ENCODE results near the gene MEIOB.

Gene MEIOB

GRCh38 chr16:1785846-1786170 lies 86.2 kb downstream of the MEIOB start:
- ChIA-PET CTCF (no interaction called here), POLR2A (no interaction called here)
- Histone ChIP-seq H3K36me3 (ENCODE audit: control insufficient read depth in 2 of 2, insufficient read depth in 1 of 2, low read length in 2 of 2) (peaks cover 12 to 58% of the 10 kb centered on the region in 2 experiments; a peak in 2 of 3 replicates), H3K27ac (ENCODE audit: extremely low read depth, low read depth, low read length) (no peak overlapping the region), H3K4me3 (ENCODE audit: low read depth, low read length) (no peak overlapping the region), H3K4me1 (ENCODE audit: control insufficient read depth, insufficient read depth, low read length) (peaks cover 6% of the 10 kb centered on the region), H3K9me3 (ENCODE audit: control insufficient read depth, insufficient read depth, low read depth, low read length) (no peaks in the 10 kb centered on the region)
- TF ChIP-seq ZNF600 (tag by site-specific recombination; IDR thresholded peaks at IDR 0.05), result peak; percentile 23; the same call in 1 of the 2 replicates
- TF ChIP-seq, protein P1, sequence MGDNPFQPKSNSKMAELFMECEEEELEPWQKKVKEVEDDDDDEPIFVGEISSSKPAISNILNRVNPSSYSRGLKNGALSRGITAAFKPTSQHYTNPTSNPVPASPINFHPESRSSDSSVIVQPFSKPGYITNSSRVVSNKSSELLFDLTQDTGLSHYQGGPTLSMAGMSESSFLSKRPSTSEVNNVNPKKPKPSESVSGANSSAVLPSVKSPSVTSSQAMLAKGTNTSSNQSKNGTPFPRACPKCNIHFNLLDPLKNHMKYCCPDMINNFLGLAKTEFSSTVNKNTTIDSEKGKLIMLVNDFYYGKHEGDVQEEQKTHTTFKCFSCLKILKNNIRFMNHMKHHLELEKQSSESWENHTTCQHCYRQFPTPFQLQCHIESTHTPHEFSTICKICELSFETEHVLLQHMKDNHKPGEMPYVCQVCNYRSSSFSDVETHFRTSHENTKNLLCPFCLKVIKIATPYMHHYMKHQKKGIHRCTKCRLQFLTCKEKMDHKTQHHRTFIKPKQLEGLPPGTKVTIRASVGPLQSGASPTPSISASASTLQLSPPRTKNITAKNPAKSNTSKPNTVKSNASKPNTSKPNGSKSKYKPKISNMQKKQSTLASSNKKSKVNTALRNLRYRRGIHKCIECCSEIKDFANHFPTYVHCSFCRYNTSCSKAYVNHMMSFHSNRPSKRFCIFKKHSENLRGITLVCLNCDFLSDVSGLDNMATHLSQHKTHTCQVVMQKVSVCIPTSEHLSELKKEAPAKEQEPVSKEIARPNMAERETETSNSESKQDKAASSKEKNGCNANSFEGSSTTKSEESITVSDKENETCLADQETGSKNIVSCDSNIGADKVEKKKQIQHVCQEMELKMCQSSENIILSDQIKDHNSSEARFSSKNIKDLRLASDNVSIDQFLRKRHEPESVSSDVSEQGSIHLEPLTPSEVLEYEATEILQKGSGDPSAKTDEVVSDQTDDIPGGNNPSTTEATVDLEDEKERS (tag by site-specific recombination; IDR thresholded peaks at IDR 0.05), result no peak

DNA sequence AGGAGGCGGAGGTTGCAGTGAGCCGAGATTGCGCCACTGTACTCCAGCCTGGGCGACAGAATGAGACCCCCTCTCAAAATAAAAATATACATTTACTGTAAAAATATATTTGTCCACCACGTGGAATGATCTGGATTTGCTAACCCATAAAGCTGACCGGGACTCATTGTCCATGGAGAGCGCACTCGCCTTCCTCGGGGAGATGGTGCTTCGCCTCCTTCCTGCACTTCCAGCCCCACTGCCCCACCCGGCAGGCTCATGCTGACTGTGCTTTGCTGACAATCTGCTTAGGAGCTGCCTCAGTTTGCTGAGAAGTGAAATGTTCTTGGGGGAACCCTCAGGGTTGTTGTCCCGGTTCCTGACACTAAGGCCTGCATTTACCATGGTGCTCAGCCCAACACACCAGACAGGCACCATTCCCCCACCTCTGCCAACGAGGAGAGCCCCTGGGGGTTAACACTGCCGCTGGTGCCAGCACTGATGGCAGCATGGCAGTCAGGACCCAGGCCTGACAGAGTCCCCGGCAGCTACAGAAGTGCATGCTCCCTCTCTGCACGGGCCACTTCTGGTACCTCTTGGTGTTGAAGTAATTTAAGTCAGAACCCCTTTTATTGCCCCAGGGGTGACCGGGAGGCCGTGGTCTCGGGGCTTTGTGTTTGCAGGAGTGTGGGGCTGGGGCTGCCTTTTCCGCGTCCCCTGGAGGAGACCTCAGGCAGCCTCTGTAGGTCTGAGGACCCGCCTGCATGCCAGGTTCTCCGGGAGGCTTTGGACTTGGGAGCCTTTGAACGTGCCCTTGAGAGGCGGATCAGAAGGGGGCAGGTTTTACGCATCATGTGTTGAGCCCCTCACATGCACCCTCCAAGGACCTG lies 86.8 kb downstream of the MEIOB start:
- POLR2A ChIA-PET, result no interaction called here

More for the DNA sequence above, 86.8 kb downstream of the MEIOB start:
- CTCF ChIA-PET, result interaction anchor here (0.6 kb wide), 1 partner anchor 11 kb away, joined by 3 read pairs; no protein-coding TSS in a partner anchor
- Histone ChIP-seq H3K4me1 (ENCODE audit: control insufficient read depth, insufficient read depth, low read length) (peaks cover 6% of the 10 kb centered on the region), H3K36me3 (ENCODE audit: control insufficient read depth in 2 of 2, insufficient read depth in 1 of 2, low read length in 2 of 2) (peaks cover 15 to 61% of the 10 kb centered on the region in 2 experiments; a peak in 2 of 3 replicates), H3K27ac (ENCODE audit: extremely low read depth, low read depth, low read length) (no peak overlapping the region), H3K4me3 (ENCODE audit: low read depth, low read length) (no peak overlapping the region), H3K9me3 (ENCODE audit: control insufficient read depth, insufficient read depth, low read depth, low read length) (no peaks in the 10 kb centered on the region)
- TF ChIP-seq ZBTB6 (tag by site-specific recombination; IDR thresholded peaks at IDR 0.05), result no peak
- TF ChIP-seq ZSCAN18 (tag by site-specific recombination; IDR thresholded peaks at IDR 0.05), result no peak
- no peak for TF ChIP-seq ZBTB17 (tag by site-specific recombination; IDR thresholded peaks at IDR 0.05)
- TF ChIP-seq ZNF747 (tag by site-specific recombination; IDR thresholded peaks at IDR 0.05), result no peak
- TF ChIP-seq ZFP41 (tag by site-specific recombination; IDR thresholded peaks at IDR 0.05; ENCODE audit: borderline replicate concordance), result no peak
- TF ChIP-seq ZBTB48 (tag by site-specific recombination; IDR thresholded peaks at IDR 0.05), result no peak
- TF ChIP-seq ZNF175 (tag by site-specific recombination; IDR thresholded peaks at IDR 0.05), result no peak
- no peak for TF ChIP-seq BCL11A (tag by site-specific recombination; IDR thresholded peaks at IDR 0.05; ENCODE audit: low read depth)
- TF ChIP-seq ZNF324 (tag by site-specific recombination; IDR thresholded peaks at IDR 0.05), result no peak
- TF ChIP-seq GLIS2 (tag by site-specific recombination; IDR thresholded peaks at IDR 0.05), result no peak
- TF ChIP-seq ZSCAN23 (tag by site-specific recombination; IDR thresholded peaks at IDR 0.05), result no peak
- TF ChIP-seq ZNF449 (tag by site-specific recombination; IDR thresholded peaks at IDR 0.05), result no peak
- no peak for TF ChIP-seq ZNF274 (IDR thresholded peaks at IDR 0.05; ENCODE audit: low read length)
- TF ChIP-seq ZNF274 (tag by site-specific recombination; IDR thresholded peaks at IDR 0.05; ENCODE audit: borderline replicate concordance), result no peak
